ENCODE results near the gene PAM. TPM values are rescaled to one million over a fixed set of nuclear protein-coding genes. Genes with fewer than 3 reads are reported as not detected.

The PAM gene
- total and polyA plus RNA-seq, 2 of the 8 experiments (the other 6 are each of a cell fraction or from before 2014, with no cell fraction given) = 30.4 to 67.8 TPM

DNA sequence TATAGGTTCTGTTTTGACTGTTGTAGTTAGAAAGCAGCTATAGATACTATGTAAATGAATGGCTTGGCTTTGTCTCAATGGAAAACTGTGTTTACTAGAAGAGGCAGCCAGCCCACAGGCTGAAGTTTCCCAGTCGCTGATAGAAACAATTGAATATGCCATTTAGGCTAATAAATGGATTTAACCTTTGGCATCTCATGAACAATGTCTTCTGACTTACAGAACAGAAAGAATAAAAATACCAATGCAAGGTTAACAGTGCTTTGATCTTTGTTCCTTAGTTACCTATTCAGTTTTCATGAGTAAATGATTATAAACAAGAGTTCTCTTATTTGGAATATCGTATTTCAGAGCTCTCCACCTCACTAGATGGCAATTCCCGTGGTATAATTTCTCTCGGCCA lies 120.6 kb downstream of the PAM start (continued):
- no peak for TF ChIP-seq CTBP2 (IDR thresholded peaks at IDR 0.05; ENCODE audit: borderline replicate concordance, insufficient read depth, insufficient read length, low read length)
- no peak for TF ChIP-seq SIN3A (conservative IDR thresholded peaks at IDR 0.05 in 1 of 2, IDR thresholded peaks at IDR 0.05 in 1 of 2; ENCODE audit: low read depth in 1 of 2, low read length in 2 of 2)

All from H1 (cell line).